HCT116 (cell line): ENCODE measurements around the gene GALNT18.

Source experiments
- CTCF ChIP-seq, 3 experiments: fragments of 200-600 bp in 1 of 3; sonication (generic) in 1 of 3; IDR thresholded peaks in 2 of 3; conservative IDR thresholded peaks in 1 of 3; 2 replicates each; pipeline ENCODE4 v1.5.1; 2012 to 2017; ENCODE audit warnings: low read depth in 2 of 3, low read length in 2 of 3, antibody characterized with exemption in 1 of 3, borderline replicate concordance in 1 of 3, control low read depth in 1 of 3, mild to moderate bottlenecking in 1 of 3, mixed read lengths in 1 of 3, mixed run types in 1 of 3, moderate library complexity in 1 of 3; ENCODE audit not compliant: insufficient read depth in 1 of 3
- RAD21 ChIP-seq: IDR thresholded peaks from 2 replicates; pipeline ENCODE4 v1.6.1; 2012; ENCODE audit warnings: low read depth, mild to moderate bottlenecking

- TF ChIP-seq RAD21 (no peak), CTCF (IDR thresholded peaks at IDR 0.05 in 2 of 3, conservative IDR thresholded peaks at IDR 0.05 in 1 of 3; ENCODE audit: borderline replicate concordance in 1 of 3, insufficient read depth in 1 of 3, low read depth in 2 of 3, low read length in 2 of 3) (no peak)
Observed at GRCh38 chr11:11356842-11357241, 265.0 kb downstream of the GALNT18 start.
